H9 (cell line): ENCODE results near the gene SYNE2. TPM values are rescaled to one million over a fixed set of nuclear protein-coding genes. Genes with fewer than 3 reads are reported as not detected.

Experiments
- DNase-seq: peaks from one replicate; pipeline ENCODE4 v3.0.0-alpha.2; 2017
- H2AFZ ChIP-seq: one replicate; pipeline ENCODE4 v1.6.1; 2013; ENCODE audit warnings: mild to moderate bottlenecking, low read length, control low read depth, moderate library complexity
- H2AK5ac ChIP-seq: 2 replicates; pipeline ENCODE4 v1.6.1; 2013; ENCODE audit warnings: low read length, control low read depth, mixed read lengths; ENCODE audit not compliant: insufficient read length
- H2BK120ac ChIP-seq: one replicate; pipeline ENCODE4 v1.6.1; 2013; ENCODE audit warnings: low read depth, mild to moderate bottlenecking, low read length, control low read depth, inconsistent platforms; ENCODE audit not compliant: poor library complexity, severe bottlenecking
- H2BK12ac ChIP-seq: 2 replicates; pipeline ENCODE4 v1.6.1; 2013; ENCODE audit warnings: low read length, control low read depth, mixed read lengths, low read depth; ENCODE audit not compliant: insufficient read length
- H2BK15ac ChIP-seq: 2 replicates; pipeline ENCODE4 v1.6.1; 2013; ENCODE audit warnings: low read depth, low read length, control low read depth
- H2BK20ac ChIP-seq: one replicate; pipeline ENCODE4 v1.6.1; 2013; ENCODE audit warnings: low read depth, mild to moderate bottlenecking, low read length, control low read depth, inconsistent platforms; ENCODE audit not compliant: poor library complexity, severe bottlenecking
- H2BK5ac ChIP-seq: 2 replicates; pipeline ENCODE4 v1.6.1; 2013; ENCODE audit warnings: low read length, control low read depth, mixed read lengths; ENCODE audit not compliant: insufficient read length
- H3K14ac ChIP-seq: 2 replicates; pipeline ENCODE4 v1.6.1; 2013; ENCODE audit warnings: low read length, control low read depth; ENCODE audit not compliant: insufficient read depth
- H3K18ac ChIP-seq: 2 replicates; pipeline ENCODE4 v1.6.1; 2013; ENCODE audit warnings: low read depth, mild to moderate bottlenecking, mixed read lengths, low read length, control low read depth; ENCODE audit not compliant: insufficient read length
- H3K23ac ChIP-seq: 2 replicates; pipeline ENCODE4 v1.6.1; 2013; ENCODE audit warnings: low read length, control low read depth, mixed read lengths, low read depth; ENCODE audit not compliant: insufficient read length
- H3K23me2 ChIP-seq: 2 replicates; pipeline ENCODE4 v1.6.1; 2013; ENCODE audit warnings: low read depth, mild to moderate bottlenecking, mixed read lengths, low read length, control low read depth; ENCODE audit not compliant: insufficient read length, poor library complexity, severe bottlenecking
- H3K27ac ChIP-seq: 2 replicates; pipeline ENCODE4 v1.5.1; 2013; ENCODE audit warnings: low read length, control low read depth, mixed read lengths, low read depth; ENCODE audit not compliant: insufficient read length
- H3K27me3 ChIP-seq: 2 replicates; pipeline ENCODE4 v1.6.1; 2013; ENCODE audit warnings: low read length, control low read depth, inconsistent platforms; ENCODE audit not compliant: insufficient read depth
- H3K4ac ChIP-seq: 2 replicates; pipeline ENCODE4 v1.6.1; 2013; ENCODE audit warnings: low read depth, mild to moderate bottlenecking, control low read depth, inconsistent platforms, low read length, moderate library complexity
- H3K4me1 ChIP-seq: 2 replicates; pipeline ENCODE4 v1.6.1; 2013; ENCODE audit warnings: low read length, control low read depth, inconsistent platforms; ENCODE audit not compliant: insufficient read depth
- H3K4me2 ChIP-seq: 2 replicates; pipeline ENCODE4 v1.6.1; 2013; ENCODE audit warnings: low read length, control low read depth, mixed read lengths; ENCODE audit not compliant: insufficient read length, insufficient read depth
- H3K56ac ChIP-seq: 2 replicates; pipeline ENCODE4 v1.6.1; 2013; ENCODE audit warnings: low read depth, mild to moderate bottlenecking, mixed read lengths, low read length, control low read depth; ENCODE audit not compliant: insufficient read length
- H3K79me1 ChIP-seq: 2 replicates; pipeline ENCODE4 v1.6.1; 2013; ENCODE audit warnings: low read depth, mild to moderate bottlenecking, moderate library complexity, low read length, control low read depth, inconsistent platforms; ENCODE audit not compliant: insufficient read depth, poor library complexity, severe bottlenecking
- H3K79me2 ChIP-seq: 2 replicates; pipeline ENCODE4 v1.6.1; 2013; ENCODE audit warnings: low read length, control low read depth, inconsistent platforms; ENCODE audit not compliant: insufficient read depth
- H3K9ac ChIP-seq: 2 replicates; pipeline ENCODE4 v1.6.1; 2013; ENCODE audit warnings: low read length, control low read depth, mixed read lengths; ENCODE audit not compliant: insufficient read length; ENCODE audit errors: extremely low read depth
- H3K9me3 ChIP-seq: one replicate; pipeline ENCODE4 v1.6.1; 2013; ENCODE audit warnings: low read depth, low read length, inconsistent platforms; ENCODE audit not compliant: control insufficient read depth
- H3T11ph ChIP-seq: one replicate; pipeline ENCODE4 v1.6.1; 2013; ENCODE audit warnings: mild to moderate bottlenecking, low read length, control low read depth, inconsistent platforms
- H4K20me1 ChIP-seq: one replicate; pipeline ENCODE4 v1.6.1; 2013; ENCODE audit not compliant: control insufficient read depth, insufficient read length, insufficient read depth
- H4K5ac ChIP-seq: 2 replicates; pipeline ENCODE4 v1.6.1; 2013; ENCODE audit warnings: low read depth, mild to moderate bottlenecking, mixed read lengths, low read length, control low read depth; ENCODE audit not compliant: insufficient read length
- H4K8ac ChIP-seq: replicated peaks from 2 replicates; pipeline ENCODE4 v1.6.1; 2013; ENCODE audit warnings: low read length, control low read depth, mixed read lengths, low read depth; ENCODE audit not compliant: insufficient read length
- H4K91ac ChIP-seq: 2 replicates; pipeline ENCODE4 v1.6.1; 2013; ENCODE audit warnings: low read depth, mild to moderate bottlenecking, moderate library complexity, mixed read lengths, low read length, control low read depth; ENCODE audit not compliant: insufficient read length
- H3K27ac Mint-ChIP-seq, 3 experiments: 2 replicates in 2 of 3; 3 replicates in 1 of 3; pipeline ENCODE4 v1.8.0; 2020 to 2021; ENCODE audit warnings: mixed read lengths in 3 of 3, mild to moderate bottlenecking in 1 of 3, moderate library complexity in 1 of 3
- H3K27me3 Mint-ChIP-seq: 2 replicates; pipeline ENCODE4 v1.8.0; 2021; ENCODE audit warnings: low read depth, mild to moderate bottlenecking, moderate library complexity, mixed read lengths
- H3K36me3 Mint-ChIP-seq, 3 experiments: 2 replicates in 2 of 3; 3 replicates in 1 of 3; pipeline ENCODE4 v1.8.0; 2020 to 2021; ENCODE audit warnings: low read depth in 3 of 3, mixed read lengths in 3 of 3; ENCODE audit not compliant: insufficient read depth in 1 of 3
- H3K4me1 Mint-ChIP-seq, 2 experiments: 2 replicates each; pipeline ENCODE4 v1.8.0; 2020; ENCODE audit warnings: mixed read lengths in 2 of 2
- H3K4me3 Mint-ChIP-seq, 2 experiments: 2 replicates in 1 of 2; 3 replicates in 1 of 2; pipeline ENCODE4 v1.8.0; 2020 to 2021; ENCODE audit warnings: mild to moderate bottlenecking in 2 of 2, mixed read lengths in 2 of 2, moderate library complexity in 1 of 2
- H3K9me3 Mint-ChIP-seq, 2 experiments: 2 replicates in 1 of 2; 3 replicates in 1 of 2; pipeline ENCODE4 v1.8.0; 2020; ENCODE audit warnings: mild to moderate bottlenecking in 2 of 2, mixed read lengths in 2 of 2, moderate library complexity in 1 of 2
- WGBS: extraction: QIAGEN DNeasy Blood & Tissue Kit; methylation state at CpG from one replicate; pipeline ENCODE4 v1.1.7; 2013; ENCODE audit warnings: missing lambda C conversion rate, low lambda C conversion rate, mixed read lengths; ENCODE audit not compliant: insufficient read length; ENCODE audit errors: extremely low coverage; 5-methylcytosine and 5-hydroxymethylcytosine counted together
- total RNA-seq: library from RNA; stranded (reverse); gene quantifications from 2 replicates; pipeline ENCODE4 v1.2.1, GENCODE V29; 2021
- TF ChIP-seq, protein P1 (sequence below): fragments of 200-600 bp; sonication (generic); conservative IDR thresholded peaks from 3 replicates; pipeline ENCODE4 v1.8.0; 2021; ENCODE audit warnings: antibody characterized with exemption, mild to moderate bottlenecking

The SYNE2 gene
- total RNA-seq, 1 experiment from 2014 or later = 43.3 TPM

DNA sequence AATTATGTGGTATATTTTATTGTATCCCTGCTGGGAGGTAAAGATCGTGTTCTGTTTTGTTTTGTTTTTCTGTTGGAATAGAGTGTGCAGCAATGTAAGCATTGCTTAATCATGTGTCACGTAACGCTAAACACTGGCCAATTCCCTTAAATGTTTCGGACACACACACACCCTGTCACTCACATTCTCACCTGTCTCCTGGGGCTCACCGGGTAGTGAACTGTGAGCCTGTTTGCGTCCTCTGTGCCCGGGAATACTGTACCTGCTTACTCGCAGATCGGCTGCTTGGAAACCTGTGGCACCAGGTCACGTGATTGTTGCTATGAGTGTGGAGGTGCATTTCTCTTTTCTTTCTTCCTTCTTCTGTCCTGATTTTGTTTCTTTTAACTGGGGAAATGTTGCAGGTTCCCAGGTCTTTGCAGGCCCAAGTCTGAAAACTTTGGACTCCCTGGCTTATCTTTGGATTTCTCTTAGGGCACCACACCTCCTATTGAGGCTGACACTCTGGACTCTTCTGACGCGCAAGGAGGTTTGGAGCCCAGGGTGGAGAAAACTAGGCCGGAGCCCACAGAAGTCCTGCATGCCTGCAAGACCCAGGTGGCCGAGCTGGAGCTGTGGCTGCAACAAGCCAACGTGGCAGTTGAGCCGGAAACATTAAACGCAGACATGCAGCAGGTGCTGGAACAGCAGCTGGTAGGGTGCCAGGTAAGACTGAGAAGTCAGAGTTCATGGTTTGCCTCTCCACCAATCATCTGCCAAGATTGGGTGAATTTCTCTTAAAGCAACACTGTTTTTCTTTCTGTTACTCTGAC is 260.3 kb downstream of the SYNE2 start:
- no peak overlapping the region for H2BK120ac ChIP-seq
- no peak overlapping the region for H3K4ac ChIP-seq
- H4K91ac ChIP-seq = no peak overlapping the region
- TF ChIP-seq, protein P1, sequence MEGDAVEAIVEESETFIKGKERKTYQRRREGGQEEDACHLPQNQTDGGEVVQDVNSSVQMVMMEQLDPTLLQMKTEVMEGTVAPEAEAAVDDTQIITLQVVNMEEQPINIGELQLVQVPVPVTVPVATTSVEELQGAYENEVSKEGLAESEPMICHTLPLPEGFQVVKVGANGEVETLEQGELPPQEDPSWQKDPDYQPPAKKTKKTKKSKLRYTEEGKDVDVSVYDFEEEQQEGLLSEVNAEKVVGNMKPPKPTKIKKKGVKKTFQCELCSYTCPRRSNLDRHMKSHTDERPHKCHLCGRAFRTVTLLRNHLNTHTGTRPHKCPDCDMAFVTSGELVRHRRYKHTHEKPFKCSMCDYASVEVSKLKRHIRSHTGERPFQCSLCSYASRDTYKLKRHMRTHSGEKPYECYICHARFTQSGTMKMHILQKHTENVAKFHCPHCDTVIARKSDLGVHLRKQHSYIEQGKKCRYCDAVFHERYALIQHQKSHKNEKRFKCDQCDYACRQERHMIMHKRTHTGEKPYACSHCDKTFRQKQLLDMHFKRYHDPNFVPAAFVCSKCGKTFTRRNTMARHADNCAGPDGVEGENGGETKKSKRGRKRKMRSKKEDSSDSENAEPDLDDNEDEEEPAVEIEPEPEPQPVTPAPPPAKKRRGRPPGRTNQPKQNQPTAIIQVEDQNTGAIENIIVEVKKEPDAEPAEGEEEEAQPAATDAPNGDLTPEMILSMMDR = no peak
- H3K23ac ChIP-seq = no peak overlapping the region
- H3K9ac ChIP-seq = no peak overlapping the region
- Mint-ChIP-seq H3K27me3 (no peaks in the 10 kb centered on the region), H3K9me3 (no peaks in the 10 kb centered on the region), H3K36me3 (peaks cover 0 to 7% (median 6%) of the 10 kb centered on the region in 3 experiments; a peak in 3 of 7 replicates), H3K27ac (peak overlapping the region; percentile 19 to 87 (median 76); a peak in 6 of 7 replicates), H3K4me1 (peaks cover 8 to 14% of the 10 kb centered on the region in 2 experiments), H3K4me3 (no peak overlapping the region)
- H2AFZ ChIP-seq = no peak overlapping the region
- WGBS = no CpG with 5 or more reads among the region's 17 CpGs
- H4K20me1 ChIP-seq = no peaks in the 10 kb centered on the region
- peaks cover 2% of the 10 kb centered on the region; the same call in 1 of the 2 replicates for H3K4me1 ChIP-seq
- DNase-seq = no peak
- H2BK5ac ChIP-seq = no peak overlapping the region
- no peak overlapping the region for H3K14ac ChIP-seq
- no peaks in the 10 kb centered on the region for H3K79me2 ChIP-seq
- H4K5ac ChIP-seq = no peak overlapping the region
- no peak overlapping the region for H3K27ac ChIP-seq
- no peaks in the 10 kb centered on the region for H3K79me1 ChIP-seq
- no peaks in the 10 kb centered on the region for H3K27me3 ChIP-seq
- no peak overlapping the region for H4K8ac ChIP-seq
- H3K18ac ChIP-seq = no peak overlapping the region
- H2BK12ac ChIP-seq = no peak overlapping the region
- H2BK20ac ChIP-seq = no peak overlapping the region
- H2AK5ac ChIP-seq = no peak overlapping the region
- no peaks in the 10 kb centered on the region for H3K9me3 ChIP-seq
- no peak overlapping the region for H2BK15ac ChIP-seq
- no peaks in the 10 kb centered on the region for H3K23me2 ChIP-seq
- H3T11ph ChIP-seq = no peak overlapping the region
- H3K56ac ChIP-seq = no peak overlapping the region
- H3K4me2 ChIP-seq = no peak overlapping the region
